PFSK-1 (cell line): ENCODE measurements around the gene GPR62.

Experiments
- POLR2AphosphoS5 ChIP-seq: IDR thresholded peaks from 2 replicates; pipeline ENCODE4 v1.6.1; 2012; ENCODE audit warnings: low read depth, mild to moderate bottlenecking, control low read depth, low read length, moderate library complexity
- SIN3A ChIP-seq: IDR thresholded peaks from 2 replicates; pipeline ENCODE4 v1.6.1; 2012; ENCODE audit warnings: mild to moderate bottlenecking, low read length, moderate library complexity, borderline replicate concordance; ENCODE audit not compliant: insufficient read depth

- TF ChIP-seq POLR2AphosphoS5 = no peak
- no peak for TF ChIP-seq SIN3A
Measured at GRCh38 chr3:51962854-51963530, 7.8 kb downstream of the GPR62 start.
